Activated CD4-positive, alpha-beta T cell treated with anti-CD3 and anti-CD28 coated beads for 36 hours (primary cell): ENCODE results near the gene EFNA5. TPM values are rescaled to one million over a fixed set of nuclear protein-coding genes. Genes with fewer than 3 reads are reported as not detected.

ENCODE experiments used
- ATAC-seq: fragments of 200-7000 bp; cut with Tn5 transposase; one replicate; pipeline ENCODE4 v1.10.0; 2021; ENCODE audit warnings: mild to moderate bottlenecking, moderate library complexity
- CTCF ChIA-PET: fragments of 350-600 bp; sonication (Branson Sonifier 250); formaldehyde crosslinking; loops from one replicate; lab custom pipeline; 2021; ENCODE audit warnings: antibody characterized with exemption; lab: Charles Lee
- POLR2A ChIA-PET: fragments of 350-600 bp; sonication (Branson Sonifier 250); formaldehyde crosslinking; loops from one replicate; lab custom pipeline; 2021; ENCODE audit warnings: antibody characterized with exemption, inconsistent platforms; lab: Charles Lee
- DNase-seq: peaks from one replicate; pipeline ENCODE4 v3.0.0-alpha.2; 2020
- H3K27ac Mint-ChIP-seq: one replicate; pipeline ENCODE4 v1.8.0; 2021; ENCODE audit warnings: mixed read lengths
- H3K27me3 Mint-ChIP-seq: one replicate; pipeline ENCODE4 v1.8.0; 2021; ENCODE audit warnings: mixed read lengths
- H3K36me3 Mint-ChIP-seq: one replicate; pipeline ENCODE4 v1.8.0; 2021; ENCODE audit warnings: low read depth, mixed read lengths
- H3K4me1 Mint-ChIP-seq: one replicate; pipeline ENCODE4 v1.8.0; 2021; ENCODE audit warnings: mixed read lengths
- H3K4me3 Mint-ChIP-seq: one replicate; pipeline ENCODE4 v1.8.0; 2021; ENCODE audit warnings: mild to moderate bottlenecking, moderate library complexity, mixed read lengths
- H3K9me3 Mint-ChIP-seq: one replicate; pipeline ENCODE4 v1.8.0; 2021; ENCODE audit warnings: low read depth, mixed read lengths
- intact Hi-C, 2 experiments: fragments of 100-400 bp; cut with DNase I in 1 of 2; cut with micrococcal nuclease in 1 of 2; formaldehyde crosslinking; loops; one replicate each; pipeline versions ENCODE4 v1.14.2 to v1.15.1; 2022 to 2024; cut with DNase I, micrococcal nuclease
- total RNA-seq, 2 experiments: library from RNA; stranded (reverse); gene quantifications; one replicate each; pipeline ENCODE4 v1.2.3, GENCODE V29; 2021

The EFNA5 gene
- total RNA-seq, 2 experiments from 2014 or later: not detected

- no peaks in the 10 kb centered on the region for H3K36me3 Mint-ChIP-seq
- DNase-seq (no peak), ATAC-seq (no peak)
- POLR2A ChIA-PET: no interaction called here
- CTCF ChIA-PET: no interaction called here
- no peaks in the 10 kb centered on the region for H3K9me3 Mint-ChIP-seq
- no peak overlapping the region for H3K4me3 Mint-ChIP-seq
- no peak overlapping the region for H3K27ac Mint-ChIP-seq
- no peaks in the 10 kb centered on the region for H3K4me1 Mint-ChIP-seq
- H3K27me3 Mint-ChIP-seq: no peaks in the 10 kb centered on the region
- intact Hi-C loops: no loop called here
Measured at GRCh38 chr5:107696080-107696479, 25.3 kb upstream of the EFNA5 start.

GRCh38 chr5:107687937-107688336, 17.2 kb upstream of the EFNA5 start:
- Mint-ChIP-seq H3K4me1 (no peaks in the 10 kb centered on the region), H3K27ac (no peak overlapping the region), H3K36me3 (no peaks in the 10 kb centered on the region), H3K4me3 (no peak overlapping the region), H3K27me3 (peaks cover 11% of the 10 kb centered on the region), H3K9me3 (peaks cover 2% of the 10 kb centered on the region)
- CTCF ChIA-PET: no interaction called here
- DNase-seq (no peak), ATAC-seq (no peak)
- intact Hi-C loops: no loop called here
- POLR2A ChIA-PET: no interaction called here

- Mint-ChIP-seq H3K27ac (no peak overlapping the region), H3K36me3 (no peaks in the 10 kb centered on the region), H3K27me3 (peaks cover 16% of the 10 kb centered on the region), H3K4me1 (no peaks in the 10 kb centered on the region), H3K9me3 (peaks cover 2% of the 10 kb centered on the region), H3K4me3 (no peak overlapping the region)
- ChIA-PET POLR2A (no interaction called here), CTCF (no interaction called here)
- intact Hi-C loops: no loop called here
- ATAC-seq: no peak
- no peak for DNase-seq
Measured at GRCh38 chr5:107687404-107687803, 16.7 kb upstream of the EFNA5 start.

GRCh38 chr5:107682533-107682932, 11.8 kb upstream of the EFNA5 start:
- ATAC-seq: no peak
- peaks cover 28% of the 10 kb centered on the region for H3K27me3 Mint-ChIP-seq
- no peak for DNase-seq
- no peak overlapping the region for H3K27ac Mint-ChIP-seq
- H3K36me3 Mint-ChIP-seq: no peaks in the 10 kb centered on the region
- intact Hi-C loops: no loop called here
- POLR2A ChIA-PET: no interaction called here
- no peak overlapping the region for H3K4me3 Mint-ChIP-seq
- no peaks in the 10 kb centered on the region for H3K9me3 Mint-ChIP-seq
- CTCF ChIA-PET: interaction anchor here (1.5 kb wide), 1 partner anchor 11 kb away, joined by 3 read pairs; no protein-coding TSS in a partner anchor
- H3K4me1 Mint-ChIP-seq: no peaks in the 10 kb centered on the region

- intact Hi-C loops: no loop called here
- ChIA-PET POLR2A (no interaction called here), CTCF (interaction anchor here (0.6 kb wide), 1 partner anchor 631 kb away, joined by 4 read pairs; no protein-coding TSS in a partner anchor)
- Mint-ChIP-seq H3K4me1 (no peaks in the 10 kb centered on the region), H3K9me3 (no peaks in the 10 kb centered on the region), H3K36me3 (no peaks in the 10 kb centered on the region), H3K4me3 (no peak overlapping the region), H3K27ac (no peak overlapping the region), H3K27me3 (peaks cover 27% of the 10 kb centered on the region)
- ATAC-seq (no peak), DNase-seq (no peak)
Measured at GRCh38 chr5:107680799-107681198, 10.1 kb upstream of the EFNA5 start.

- ATAC-seq (no peak), DNase-seq (no peak)
- Mint-ChIP-seq H3K36me3 (no peaks in the 10 kb centered on the region), H3K9me3 (no peaks in the 10 kb centered on the region), H3K4me3 (no peak overlapping the region), H3K27me3 (peaks cover 32% of the 10 kb centered on the region), H3K27ac (no peak overlapping the region), H3K4me1 (no peaks in the 10 kb centered on the region)
- ChIA-PET CTCF (no interaction called here), POLR2A (no interaction called here)
- intact Hi-C loops: no loop called here
Measured at GRCh38 chr5:107680099-107680498, 9.4 kb upstream of the EFNA5 start.

- H3K4me3 Mint-ChIP-seq: no peak overlapping the region
- no peak for ATAC-seq
- CTCF ChIA-PET: no interaction called here
- intact Hi-C loops: no loop called here
- no peaks in the 10 kb centered on the region for H3K36me3 Mint-ChIP-seq
- H3K27me3 Mint-ChIP-seq: peaks cover 42% of the 10 kb centered on the region
- peaks cover 15% of the 10 kb centered on the region for H3K4me1 Mint-ChIP-seq
- POLR2A ChIA-PET: no interaction called here
- no peak for DNase-seq
- H3K9me3 Mint-ChIP-seq: no peaks in the 10 kb centered on the region
- H3K27ac Mint-ChIP-seq: no peak overlapping the region
Measured at GRCh38 chr5:107676702-107677101, 6.0 kb upstream of the EFNA5 start.

- no peaks in the 10 kb centered on the region for H3K9me3 Mint-ChIP-seq
- intact Hi-C loops: no loop called here
- no peak overlapping the region for H3K27ac Mint-ChIP-seq
- POLR2A ChIA-PET: no interaction called here
- H3K4me1 Mint-ChIP-seq: peaks cover 27% of the 10 kb centered on the region
- ATAC-seq (no peak), DNase-seq (no peak)
- no peaks in the 10 kb centered on the region for H3K36me3 Mint-ChIP-seq
- H3K4me3 Mint-ChIP-seq: no peak overlapping the region
- peaks cover 48% of the 10 kb centered on the region for H3K27me3 Mint-ChIP-seq
- CTCF ChIA-PET: interaction anchor here (0.8 to 1.1 kb wide), 3 partner anchors 9 to 394 kb away, joined by 3 read pairs; no protein-coding TSS in a partner anchor
Measured at GRCh38 chr5:107675201-107675600, 4.5 kb upstream of the EFNA5 start.

GRCh38 chr5:107674655-107675054, 3.9 kb upstream of the EFNA5 start:
- H3K27ac Mint-ChIP-seq: no peak overlapping the region
- peaks cover 46% of the 10 kb centered on the region for H3K27me3 Mint-ChIP-seq
- H3K4me3 Mint-ChIP-seq: no peak overlapping the region
- no peaks in the 10 kb centered on the region for H3K36me3 Mint-ChIP-seq
- no peaks in the 10 kb centered on the region for H3K9me3 Mint-ChIP-seq
- no peak for DNase-seq
- no peak for ATAC-seq
- peaks cover 28% of the 10 kb centered on the region for H3K4me1 Mint-ChIP-seq
- POLR2A ChIA-PET: no interaction called here
- intact Hi-C loops: loop anchor here (5.0 kb wide), 3 partner anchors 102 to 673 kb away; no protein-coding TSS in a partner anchor
- CTCF ChIA-PET: interaction anchor here (0.7 to 1.5 kb wide), 7 partner anchors 10 to 393 kb away, joined by 3 to 9 read pairs (median 3); no protein-coding TSS in a partner anchor

GRCh38 chr5:107673368-107674136, 2.8 kb upstream of the EFNA5 start:
- no peaks in the 10 kb centered on the region for H3K36me3 Mint-ChIP-seq
- CTCF ChIA-PET: interaction anchor here (0.7 to 1.5 kb wide), 8 partner anchors 10 to 672 kb away, joined by 3 to 9 read pairs (median 3); no protein-coding TSS in a partner anchor
- no peak overlapping the region for H3K27ac Mint-ChIP-seq
- H3K27me3 Mint-ChIP-seq: peaks cover 56% of the 10 kb centered on the region
- DNase-seq: peak; percentile 90
- no peaks in the 10 kb centered on the region for H3K9me3 Mint-ChIP-seq
- H3K4me3 Mint-ChIP-seq: peak overlapping the region; percentile 67
- POLR2A ChIA-PET: no interaction called here
- peak; percentile 76 for ATAC-seq
- peaks cover 31% of the 10 kb centered on the region for H3K4me1 Mint-ChIP-seq
- intact Hi-C loops: loop anchor here (1.0 to 5.0 kb wide), 4 partner anchors 101 to 674 kb away; no protein-coding TSS in a partner anchor

GRCh38 chr5:107673039-107673367, 2.3 kb upstream of the EFNA5 start:
- no peak overlapping the region for H3K27ac Mint-ChIP-seq
- intact Hi-C loops: loop anchor here (1.0 to 5.0 kb wide), 4 partner anchors 101 to 674 kb away; no protein-coding TSS in a partner anchor
- H3K27me3 Mint-ChIP-seq: peaks cover 61% of the 10 kb centered on the region
- no peaks in the 10 kb centered on the region for H3K9me3 Mint-ChIP-seq
- DNase-seq (no peak), ATAC-seq (no peak)
- H3K4me3 Mint-ChIP-seq: peak overlapping the region; percentile 67
- H3K36me3 Mint-ChIP-seq: no peaks in the 10 kb centered on the region
- H3K4me1 Mint-ChIP-seq: peaks cover 31% of the 10 kb centered on the region
- ChIA-PET POLR2A (no interaction called here), CTCF (interaction anchor here (0.7 to 1.5 kb wide), 5 partner anchors 9 to 672 kb away, joined by 3 to 9 read pairs (median 3); no protein-coding TSS in a partner anchor)
